ENCODE measurements around the gene RRAS. TPM values are rescaled to one million over a fixed set of nuclear protein-coding genes. Genes with fewer than 3 reads are reported as not detected.

Gene RRAS
- total RNA-seq, 1 experiment from 2014 or later: 70.4 TPM

DNA sequence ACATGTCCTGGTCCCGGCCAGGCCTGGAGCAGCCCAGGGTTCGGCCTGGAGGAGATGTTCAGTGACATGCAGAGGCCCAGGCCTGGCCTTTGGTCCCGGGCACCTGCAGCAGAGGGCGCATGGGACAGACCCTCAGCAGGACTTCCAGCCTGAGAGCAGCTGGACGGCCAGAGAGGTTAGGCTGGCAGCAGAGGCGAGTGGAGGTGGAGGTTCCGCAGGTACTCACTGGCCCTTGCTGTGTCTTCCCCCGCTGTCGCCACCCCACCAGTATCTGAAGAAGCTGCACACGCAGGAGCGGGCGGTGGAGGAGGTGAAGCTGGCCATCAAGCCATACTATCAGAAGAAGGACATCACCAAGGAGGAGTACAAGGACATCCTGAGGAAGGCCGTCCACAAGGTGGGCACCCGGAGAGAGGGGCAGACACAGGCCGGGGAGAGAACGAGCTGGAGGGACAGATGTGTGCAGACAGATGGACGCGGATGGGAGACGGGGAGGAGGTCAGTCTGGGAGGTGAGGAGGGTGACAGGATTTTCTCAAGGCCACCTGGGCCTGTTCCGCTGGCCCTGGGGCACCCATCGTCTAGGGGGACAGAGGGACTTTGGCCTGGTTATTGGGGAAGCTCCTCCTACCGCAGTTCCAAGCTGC, 17.7 kb upstream of the RRAS start:
- no peak for DNase-seq
- Mint-ChIP-seq H3K4me3 (ENCODE audit: low read depth, unreplicated experiment) (no peak overlapping the region), H3K9me3 (ENCODE audit: low read depth, unreplicated experiment) (no peaks in the 10 kb centered on the region), H3K36me3 (ENCODE audit: insufficient read depth, unreplicated experiment) (peaks cover 94% of the 10 kb centered on the region), H3K4me1 (ENCODE audit: low read depth, unreplicated experiment) (no peaks in the 10 kb centered on the region), H3K27ac (ENCODE audit: unreplicated experiment) (no peak overlapping the region), H3K27me3 (ENCODE audit: unreplicated experiment) (no peaks in the 10 kb centered on the region)
- intact Hi-C loops (cut with micrococcal nuclease; ENCODE audit: unreplicated experiment): no loop called here
- CTCF ChIA-PET: no interaction called here
- TF ChIP-seq, protein P1, sequence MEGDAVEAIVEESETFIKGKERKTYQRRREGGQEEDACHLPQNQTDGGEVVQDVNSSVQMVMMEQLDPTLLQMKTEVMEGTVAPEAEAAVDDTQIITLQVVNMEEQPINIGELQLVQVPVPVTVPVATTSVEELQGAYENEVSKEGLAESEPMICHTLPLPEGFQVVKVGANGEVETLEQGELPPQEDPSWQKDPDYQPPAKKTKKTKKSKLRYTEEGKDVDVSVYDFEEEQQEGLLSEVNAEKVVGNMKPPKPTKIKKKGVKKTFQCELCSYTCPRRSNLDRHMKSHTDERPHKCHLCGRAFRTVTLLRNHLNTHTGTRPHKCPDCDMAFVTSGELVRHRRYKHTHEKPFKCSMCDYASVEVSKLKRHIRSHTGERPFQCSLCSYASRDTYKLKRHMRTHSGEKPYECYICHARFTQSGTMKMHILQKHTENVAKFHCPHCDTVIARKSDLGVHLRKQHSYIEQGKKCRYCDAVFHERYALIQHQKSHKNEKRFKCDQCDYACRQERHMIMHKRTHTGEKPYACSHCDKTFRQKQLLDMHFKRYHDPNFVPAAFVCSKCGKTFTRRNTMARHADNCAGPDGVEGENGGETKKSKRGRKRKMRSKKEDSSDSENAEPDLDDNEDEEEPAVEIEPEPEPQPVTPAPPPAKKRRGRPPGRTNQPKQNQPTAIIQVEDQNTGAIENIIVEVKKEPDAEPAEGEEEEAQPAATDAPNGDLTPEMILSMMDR (IDR thresholded peaks at IDR 0.05; ENCODE audit: unreplicated experiment): no peak
- no TSS peak for BruUV-seq (replicated peaks)

- no peak overlapping the region for H3K4me3 Mint-ChIP-seq (ENCODE audit: low read depth, unreplicated experiment)
- H3K27ac Mint-ChIP-seq (ENCODE audit: unreplicated experiment): no peak overlapping the region
- CTCF ChIA-PET: no interaction called here
- BruUV-seq (replicated peaks): no TSS peak
- intact Hi-C loops (cut with micrococcal nuclease; ENCODE audit: unreplicated experiment): no loop called here
- no peak for DNase-seq
- H3K27me3 Mint-ChIP-seq (ENCODE audit: unreplicated experiment): no peaks in the 10 kb centered on the region
- H3K9me3 Mint-ChIP-seq (ENCODE audit: low read depth, unreplicated experiment): no peaks in the 10 kb centered on the region
- H3K36me3 Mint-ChIP-seq (ENCODE audit: insufficient read depth, unreplicated experiment): peaks cover 90% of the 10 kb centered on the region
- no peaks in the 10 kb centered on the region for H3K4me1 Mint-ChIP-seq (ENCODE audit: low read depth, unreplicated experiment)
- TF ChIP-seq, protein P1 (IDR thresholded peaks at IDR 0.05; ENCODE audit: unreplicated experiment): no peak
Measured at GRCh38 chr19:49656456-49657109, 16.6 kb upstream of the RRAS start.

DNA sequence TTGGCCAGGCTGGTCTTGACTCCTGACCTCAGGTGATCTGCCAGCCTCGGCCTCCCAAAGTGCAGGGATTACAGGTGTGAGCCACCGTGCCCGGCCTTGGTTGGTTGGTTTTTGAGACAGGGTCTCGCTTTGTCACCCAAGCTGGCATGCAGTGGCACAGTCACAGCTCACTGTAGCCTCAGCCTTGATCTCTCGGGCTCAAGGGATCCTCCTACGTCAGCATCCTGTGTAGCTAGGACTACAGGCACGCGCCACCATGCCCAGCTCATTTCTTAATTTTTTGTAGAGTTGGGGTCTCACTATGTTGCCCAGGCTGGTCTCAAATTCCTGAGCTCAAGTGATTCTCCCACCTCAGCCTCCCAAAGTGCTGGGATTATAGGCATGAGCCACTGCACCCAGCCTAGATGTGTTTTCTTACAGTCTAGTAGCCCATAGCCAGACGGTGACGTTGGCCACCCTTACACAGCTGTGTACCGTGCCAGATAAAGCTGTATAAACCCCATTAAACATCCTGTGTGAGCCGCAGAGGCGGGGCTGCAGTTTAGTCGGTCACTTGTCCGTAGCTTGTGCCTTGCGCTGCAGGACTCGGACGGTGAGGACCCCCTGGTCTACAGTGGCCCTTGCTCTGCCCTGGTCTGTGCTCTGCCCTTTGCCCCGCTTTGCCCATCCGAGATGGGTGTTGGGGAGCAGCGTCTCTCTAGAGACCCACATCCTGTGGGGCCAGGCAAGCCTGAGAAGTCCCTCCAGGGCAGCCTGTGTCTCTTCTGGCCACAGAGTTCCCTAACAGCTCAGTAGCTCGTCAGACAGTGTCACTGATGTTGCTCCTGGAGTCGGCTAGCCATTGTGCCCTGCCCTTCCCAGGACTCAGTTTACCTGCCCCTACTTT, 15.9 kb upstream of the RRAS start:
- no peak overlapping the region for H3K27ac Mint-ChIP-seq (ENCODE audit: unreplicated experiment)
- peaks cover 90% of the 10 kb centered on the region for H3K36me3 Mint-ChIP-seq (ENCODE audit: insufficient read depth, unreplicated experiment)
- H3K9me3 Mint-ChIP-seq (ENCODE audit: low read depth, unreplicated experiment): no peaks in the 10 kb centered on the region
- CTCF ChIA-PET: interaction anchor here (0.5 to 0.7 kb wide), 2 partner anchors 9 to 110 kb away, joined by 4 to 7 read pairs; no protein-coding TSS in a partner anchor
- TF ChIP-seq, protein P1 (IDR thresholded peaks at IDR 0.05; ENCODE audit: unreplicated experiment): no peak
- DNase-seq: no peak
- no peaks in the 10 kb centered on the region for H3K27me3 Mint-ChIP-seq (ENCODE audit: unreplicated experiment)
- intact Hi-C loops (cut with micrococcal nuclease; ENCODE audit: unreplicated experiment): no loop called here
- no peak overlapping the region for H3K4me3 Mint-ChIP-seq (ENCODE audit: low read depth, unreplicated experiment)
- no TSS peak for BruUV-seq (replicated peaks)
- no peaks in the 10 kb centered on the region for H3K4me1 Mint-ChIP-seq (ENCODE audit: low read depth, unreplicated experiment)

DNA sequence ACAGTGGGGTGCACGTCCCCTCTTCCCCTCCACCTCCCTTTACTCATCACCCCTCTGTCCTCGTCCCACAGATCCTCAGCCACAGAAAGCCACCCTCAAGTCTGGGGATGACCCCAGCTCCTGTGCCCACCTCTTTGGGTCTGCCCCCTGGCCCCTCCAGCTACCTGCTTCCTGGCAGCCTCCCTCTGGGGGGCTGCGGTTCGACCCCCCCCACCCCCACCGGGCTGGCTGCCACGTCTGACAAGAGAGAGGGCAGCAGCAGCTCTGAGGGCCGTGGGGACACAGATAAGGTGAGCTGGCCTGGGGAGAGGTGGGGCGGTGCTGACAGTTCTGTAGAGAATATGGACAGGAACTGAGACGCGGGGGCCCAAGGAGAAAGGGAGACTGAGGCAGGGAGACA, 14.6 kb upstream of the RRAS start:
- Mint-ChIP-seq H3K27ac (ENCODE audit: unreplicated experiment) (no peak overlapping the region), H3K9me3 (ENCODE audit: low read depth, unreplicated experiment) (no peaks in the 10 kb centered on the region), H3K36me3 (ENCODE audit: insufficient read depth, unreplicated experiment) (peaks cover 89% of the 10 kb centered on the region), H3K4me3 (ENCODE audit: low read depth, unreplicated experiment) (no peak overlapping the region), H3K4me1 (ENCODE audit: low read depth, unreplicated experiment) (no peaks in the 10 kb centered on the region), H3K27me3 (ENCODE audit: unreplicated experiment) (no peaks in the 10 kb centered on the region)
- DNase-seq: no peak
- intact Hi-C loops (cut with micrococcal nuclease; ENCODE audit: unreplicated experiment): no loop called here
- CTCF ChIA-PET: no interaction called here
- BruUV-seq (replicated peaks): no TSS peak
- TF ChIP-seq, protein P1 (IDR thresholded peaks at IDR 0.05; ENCODE audit: unreplicated experiment): no peak
